ENCODE results near the gene NDUFA5. TPM values are rescaled to one million over a fixed set of nuclear protein-coding genes. Genes with fewer than 3 reads are reported as not detected.
A peak's percentile ranks its signal among the peaks of the same experiment; 100 is the strongest.

Gene NDUFA5
- 90.5 TPM for total RNA-seq
- 100 to 1,000 TPM; 110 to 135 (median 115) TPM for polyA plus RNA-seq (ENCODE audit: insufficient read depth in 1 of 8, insufficient read length in 8 of 8, low replicate concordance in 1 of 8)
- long read RNA-seq, donor 1, transcript NDUFA5-202 (4 exons, 1,360 nt) = minor isoform, 25 of 62 reads
- long read RNA-seq, donor 1, transcript NDUFA5-201 (5 exons, 1,901 nt) = major isoform, 31 of 62 reads
- long read RNA-seq, donor 1, partial matches to known transcripts = 0 of 62 reads
- long read RNA-seq, donor 1, other reads (novel, unspliced or antisense) = 0 of 62 reads
- long read RNA-seq, donor 2, partial matches to known transcripts = 0 of 4 reads
- long read RNA-seq, donor 2, other reads (novel, unspliced or antisense) = 0 of 4 reads
- long read RNA-seq, donor 3, transcript NDUFA5-201 (5 exons, 1,901 nt) = minor isoform, 61 of 144 reads
- long read RNA-seq, donor 3, transcript NDUFA5-202 (4 exons, 1,360 nt) = major isoform, 64 of 144 reads
- long read RNA-seq, donor 3, partial matches to known transcripts = 5 of 144 reads
- long read RNA-seq, donor 3, other reads (novel, unspliced or antisense) = 6 of 144 reads
- long read RNA-seq, donor 4, transcript NDUFA5-202 (4 exons, 1,360 nt) = minor isoform, 15 of 45 reads
- long read RNA-seq, donor 4, transcript NDUFA5-201 (5 exons, 1,901 nt) = major isoform, 27 of 45 reads
- long read RNA-seq, donor 4, partial matches to known transcripts = 0 of 45 reads
- long read RNA-seq, donor 4, other reads (novel, unspliced or antisense) = 0 of 45 reads
- long read RNA-seq, donor 5, transcript NDUFA5-201 (5 exons, 1,901 nt) = major isoform, 138 of 268 reads
- long read RNA-seq, donor 5, transcript NDUFA5-202 (4 exons, 1,360 nt) = minor isoform, 106 of 268 reads
- long read RNA-seq, donor 5, transcript NDUFA5-203 (2 exons, 599 nt) = minor isoform, 5 of 268 reads
- long read RNA-seq, donor 5, partial matches to known transcripts = 14 of 268 reads
- long read RNA-seq, donor 5, other reads (novel, unspliced or antisense) = 0 of 268 reads
- long read RNA-seq, donor 6, transcript NDUFA5-201 (5 exons, 1,901 nt) = major isoform, 135 of 246 reads
- long read RNA-seq, donor 6, transcript NDUFA5-202 (4 exons, 1,360 nt) = minor isoform, 87 of 246 reads
- long read RNA-seq, donor 6, partial matches to known transcripts = 14 of 246 reads
- long read RNA-seq, donor 6, other reads (novel, unspliced or antisense) = 0 of 246 reads
- long read RNA-seq, donor 7, transcript NDUFA5-202 (4 exons, 1,360 nt) = major isoform, 84 of 178 reads
- long read RNA-seq, donor 7, transcript NDUFA5-201 (5 exons, 1,901 nt) = minor isoform, 77 of 178 reads
- long read RNA-seq, donor 7, partial matches to known transcripts = 5 of 178 reads
- long read RNA-seq, donor 7, other reads (novel, unspliced or antisense) = 0 of 178 reads
- long read RNA-seq, donor 8, transcript NDUFA5-201 (5 exons, 1,901 nt) = major isoform, 59 of 91 reads
- long read RNA-seq, donor 8, transcript NDUFA5-202 (4 exons, 1,360 nt) = minor isoform, 28 of 91 reads
- long read RNA-seq, donor 8, partial matches to known transcripts = 0 of 91 reads
- long read RNA-seq, donor 8, other reads (novel, unspliced or antisense) = 0 of 91 reads
- long read RNA-seq, donor 9, transcript NDUFA5-202 (4 exons, 1,360 nt) = minor isoform, 39 of 94 reads
- long read RNA-seq, donor 9, transcript NDUFA5-201 (5 exons, 1,901 nt) = major isoform, 46 of 94 reads
- long read RNA-seq, donor 9, partial matches to known transcripts = 0 of 94 reads
- long read RNA-seq, donor 9, other reads (novel, unspliced or antisense) = 0 of 94 reads
- long read RNA-seq, donor 10, transcript NDUFA5-210 (3 exons, 571 nt) = minor isoform, 7 of 191 reads
- long read RNA-seq, donor 10, transcript NDUFA5-201 (5 exons, 1,901 nt) = major isoform, 105 of 191 reads
- long read RNA-seq, donor 10, transcript NDUFA5-202 (4 exons, 1,360 nt) = minor isoform, 62 of 191 reads
- long read RNA-seq, donor 10, partial matches to known transcripts = 14 of 191 reads
- long read RNA-seq, donor 10, other reads (novel, unspliced or antisense) = 0 of 191 reads
- long read RNA-seq, donor 11, transcript NDUFA5-202 (4 exons, 1,360 nt) = minor isoform, 47 of 122 reads
- long read RNA-seq, donor 11, transcript NDUFA5-201 (5 exons, 1,901 nt) = major isoform, 66 of 122 reads
- long read RNA-seq, donor 11, transcript NDUFA5-212 (4 exons, 1,432 nt) = minor isoform, 6 of 122 reads
- long read RNA-seq, donor 11, partial matches to known transcripts = 0 of 122 reads
- long read RNA-seq, donor 11, other reads (novel, unspliced or antisense) = 0 of 122 reads

GRCh38 chr7:123557398-123558288, at the start of gene NDUFA5:
TSS of gene NDUFA5 (minus strand) at chr7:123557818. CDS start at chr7:123557795, 23 bp downstream.
- WGBS (ENCODE audit: insufficient coverage) = under 1% methylated on average over 30 of the region's 40 CpGs
- no peaks in the 10 kb centered on the region for H3K27me3 ChIP-seq (ENCODE audit: control insufficient read depth, insufficient read depth, low read length)

DNA sequence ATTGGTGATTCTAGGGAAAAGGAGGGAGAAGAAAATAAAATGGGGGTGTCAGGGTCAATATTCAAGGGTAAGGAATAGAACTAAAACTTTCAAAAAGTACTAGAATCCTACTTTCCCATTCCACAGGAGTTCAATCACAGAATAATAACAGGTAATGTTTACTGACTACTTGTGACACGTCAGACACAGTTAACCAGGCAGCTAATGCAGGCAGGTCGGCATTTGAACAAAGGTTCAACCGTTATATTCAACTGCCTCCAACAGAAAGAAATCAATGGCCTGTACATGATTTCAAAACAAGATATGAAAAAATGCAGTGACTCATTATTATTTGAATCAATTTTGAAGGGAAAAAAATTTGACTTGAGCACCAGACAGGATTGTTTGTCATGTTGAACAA, 47.1 kb upstream of the NDUFA5 start:
- no peak overlapping the region for H3K27ac ChIP-seq (ENCODE audit: low read length)
- H3K9me3 ChIP-seq (replicated peaks; ENCODE audit: control insufficient read depth, low read depth, low read length) = no peaks in the 10 kb centered on the region
- no peaks in the 10 kb centered on the region for H3K36me3 ChIP-seq (ENCODE audit: control insufficient read depth, insufficient read depth, low read length)
- H3K27me3 ChIP-seq (ENCODE audit: control insufficient read depth, insufficient read depth, low read length) = no peaks in the 10 kb centered on the region
- H3K4me3 ChIP-seq (ENCODE audit: low read length) = no peak overlapping the region
- peaks cover 2% of the 10 kb centered on the region for H3K4me1 ChIP-seq (ENCODE audit: control insufficient read depth, insufficient read depth, low read length)
- no peak for DNase-seq
- 50% methylated on average over 1 of the region's 3 CpGs for WGBS (ENCODE audit: insufficient coverage)

More at GRCh38 chr7:123557398-123558288, at the start of gene NDUFA5:
- Histone ChIP-seq H3K4me3 (ENCODE audit: low read length) (peak within 1 kb of the TSS; percentile 99), H3K4me1 (ENCODE audit: control insufficient read depth, insufficient read depth, low read length) (peaks cover 4% of the 10 kb centered on the region), H3K9me3 (replicated peaks; ENCODE audit: control insufficient read depth, low read depth, low read length) (no peaks in the 10 kb centered on the region), H3K36me3 (ENCODE audit: control insufficient read depth, insufficient read depth, low read length) (peaks cover 5% of the 10 kb centered on the region), H3K27ac (ENCODE audit: low read length) (peak within 1 kb of the TSS; percentile 97)
- DNase-seq = peak; percentile 100

GRCh38 chr7:123602648-123603047, 45.0 kb upstream of the NDUFA5 start:
- Histone ChIP-seq H3K27ac (ENCODE audit: low read length) (no peak overlapping the region), H3K4me3 (ENCODE audit: low read length) (no peak overlapping the region), H3K4me1 (ENCODE audit: control insufficient read depth, insufficient read depth, low read length) (no peaks in the 10 kb centered on the region), H3K27me3 (ENCODE audit: control insufficient read depth, insufficient read depth, low read length) (no peaks in the 10 kb centered on the region), H3K36me3 (ENCODE audit: control insufficient read depth, insufficient read depth, low read length) (no peaks in the 10 kb centered on the region), H3K9me3 (replicated peaks; ENCODE audit: control insufficient read depth, low read depth, low read length) (no peaks in the 10 kb centered on the region)
- no CpG with 5 or more reads among the region's 3 CpGs for WGBS (ENCODE audit: insufficient coverage)
- no peak for DNase-seq

DNA sequence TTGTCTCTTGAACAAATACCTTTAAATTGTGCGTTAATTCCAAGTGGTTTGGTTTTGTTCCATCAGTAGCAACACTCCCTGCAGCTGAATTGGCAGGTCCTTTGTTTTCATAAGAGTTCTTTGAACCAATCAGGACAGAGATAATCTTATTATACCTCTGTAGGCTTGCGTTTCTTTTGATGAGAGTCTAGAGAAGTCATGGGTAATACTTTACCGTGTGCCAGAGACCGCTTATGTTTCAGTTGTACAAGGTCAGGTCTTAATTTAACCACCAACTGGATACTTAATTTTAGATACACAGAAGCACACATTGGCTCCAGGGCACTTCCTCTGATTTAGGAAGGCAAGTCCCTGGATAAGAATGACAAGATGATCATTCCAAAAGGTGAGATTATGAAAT, 43.9 kb upstream of the NDUFA5 start, which contains the start of gene ASB15:
Gene ASB15 (plus strand): TSS at position 292 of the 400 bp plus-strand sequence. CDS start 12,682 bp downstream, outside the sequence.
- Histone ChIP-seq H3K27me3 (ENCODE audit: control insufficient read depth, insufficient read depth, low read length) (no peaks in the 10 kb centered on the region), H3K4me3 (ENCODE audit: low read length) (peak within 1 kb of the TSS; percentile 31), H3K36me3 (ENCODE audit: control insufficient read depth, insufficient read depth, low read length) (no peaks in the 10 kb centered on the region), H3K27ac (ENCODE audit: low read length) (peak within 1 kb of the TSS; percentile 73), H3K9me3 (replicated peaks; ENCODE audit: control insufficient read depth, low read depth, low read length) (no peaks in the 10 kb centered on the region), H3K4me1 (ENCODE audit: control insufficient read depth, insufficient read depth, low read length) (no peaks in the 10 kb centered on the region)
- DNase-seq = peak; percentile 71
- no CpG with 5 or more reads among the region's 4 CpGs for WGBS (ENCODE audit: insufficient coverage)

GRCh38 chr7:123600876-123601275, 43.3 kb upstream of the NDUFA5 start:
- Histone ChIP-seq H3K36me3 (ENCODE audit: control insufficient read depth, insufficient read depth, low read length) (no peaks in the 10 kb centered on the region), H3K27me3 (ENCODE audit: control insufficient read depth, insufficient read depth, low read length) (no peaks in the 10 kb centered on the region), H3K4me1 (ENCODE audit: control insufficient read depth, insufficient read depth, low read length) (no peaks in the 10 kb centered on the region), H3K9me3 (replicated peaks; ENCODE audit: control insufficient read depth, low read depth, low read length) (no peaks in the 10 kb centered on the region), H3K4me3 (ENCODE audit: low read length) (peak overlapping the region; percentile 31), H3K27ac (ENCODE audit: low read length) (peak overlapping the region; percentile 69)
- no peak for DNase-seq
- WGBS (ENCODE audit: insufficient coverage) = 33% methylated on average over 2 of the region's 3 CpGs

DNA sequence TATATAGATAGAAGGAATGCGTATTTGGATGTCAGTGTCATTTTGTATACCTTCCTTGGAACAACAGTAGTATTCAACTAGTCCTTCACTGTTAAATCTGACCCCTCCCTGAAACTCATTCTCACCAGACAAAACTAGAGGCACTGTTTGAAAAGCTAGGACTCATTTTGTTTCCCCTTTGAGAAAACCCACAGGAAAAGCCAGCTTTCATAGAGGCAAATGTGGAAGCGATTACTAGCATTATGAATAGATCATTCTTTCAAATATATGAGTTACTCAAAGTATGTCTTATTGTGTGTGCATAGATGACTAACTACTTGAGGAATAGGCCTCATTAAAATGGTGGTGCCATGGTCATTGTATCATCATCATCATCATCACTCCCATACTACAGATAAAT, 42.1 kb upstream of the NDUFA5 start:
- Histone ChIP-seq H3K9me3 (replicated peaks; ENCODE audit: control insufficient read depth, low read depth, low read length) (no peaks in the 10 kb centered on the region), H3K4me1 (ENCODE audit: control insufficient read depth, insufficient read depth, low read length) (no peaks in the 10 kb centered on the region), H3K27me3 (ENCODE audit: control insufficient read depth, insufficient read depth, low read length) (no peaks in the 10 kb centered on the region), H3K36me3 (ENCODE audit: control insufficient read depth, insufficient read depth, low read length) (no peaks in the 10 kb centered on the region), H3K4me3 (ENCODE audit: low read length) (no peak overlapping the region), H3K27ac (ENCODE audit: low read length) (peak overlapping the region; percentile 69)
- no peak for DNase-seq
- WGBS (ENCODE audit: insufficient coverage) = no CpG with 5 or more reads among the region's 2 CpGs

DNA sequence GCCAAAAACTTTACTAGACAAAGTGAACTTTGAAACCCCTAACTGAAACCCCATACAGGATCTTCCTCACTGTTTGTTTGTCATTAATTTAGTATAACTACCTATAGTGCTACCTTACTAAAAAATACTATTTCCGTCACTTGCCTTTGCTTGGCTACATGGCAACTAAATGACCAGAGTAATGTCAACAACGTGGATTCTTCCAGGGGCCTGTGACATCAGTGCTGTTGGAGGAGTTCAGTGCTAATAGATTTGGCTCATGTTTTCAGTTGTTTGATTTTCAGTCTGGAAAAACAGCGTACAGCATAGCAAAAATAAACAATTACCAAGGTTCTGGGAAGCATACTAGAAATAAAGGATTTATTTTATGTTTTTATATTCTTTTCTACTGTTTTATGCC, 41.0 kb upstream of the NDUFA5 start:
- DNase-seq = no peak
- H3K4me1 ChIP-seq (ENCODE audit: control insufficient read depth, insufficient read depth, low read length) = no peaks in the 10 kb centered on the region
- WGBS (ENCODE audit: insufficient coverage) = 0% methylated on average over 1 of the region's 3 CpGs
- H3K36me3 ChIP-seq (ENCODE audit: control insufficient read depth, insufficient read depth, low read length) = no peaks in the 10 kb centered on the region
- H3K27me3 ChIP-seq (ENCODE audit: control insufficient read depth, insufficient read depth, low read length) = no peaks in the 10 kb centered on the region
- H3K27ac ChIP-seq (ENCODE audit: low read length) = no peak overlapping the region
- H3K9me3 ChIP-seq (replicated peaks; ENCODE audit: control insufficient read depth, low read depth, low read length) = no peaks in the 10 kb centered on the region
- H3K4me3 ChIP-seq (ENCODE audit: low read length) = no peak overlapping the region

DNA sequence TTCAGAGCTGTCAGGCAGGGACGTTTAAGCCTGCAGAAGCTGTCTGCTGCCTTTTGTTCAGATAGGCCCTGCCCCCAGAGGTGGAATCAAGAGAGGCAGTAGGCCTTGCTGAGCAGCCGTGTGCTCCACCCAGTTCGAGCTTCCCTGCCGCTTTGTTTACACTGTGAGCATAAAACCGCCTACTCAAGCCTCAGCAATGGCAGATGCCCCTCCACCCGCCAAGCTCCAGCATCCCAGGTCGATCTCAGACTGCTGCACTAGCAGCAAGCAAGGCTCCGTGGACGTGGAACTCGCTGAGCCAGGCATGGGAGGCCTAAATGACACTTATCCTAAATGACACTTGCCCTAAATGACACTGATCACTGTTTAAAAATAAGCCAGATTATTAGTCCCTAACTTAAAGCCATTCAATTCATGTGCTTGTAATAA, 37.2 kb upstream of the NDUFA5 start:
- no peak overlapping the region for H3K4me3 ChIP-seq (ENCODE audit: low read length)
- H3K27ac ChIP-seq (ENCODE audit: low read length) = no peak overlapping the region
- H3K36me3 ChIP-seq (ENCODE audit: control insufficient read depth, insufficient read depth, low read length) = no peaks in the 10 kb centered on the region
- no peaks in the 10 kb centered on the region for H3K27me3 ChIP-seq (ENCODE audit: control insufficient read depth, insufficient read depth, low read length)
- WGBS (ENCODE audit: insufficient coverage) = 42% methylated on average over 10 of the region's 10 CpGs
- no peak for DNase-seq
- no peaks in the 10 kb centered on the region for H3K4me1 ChIP-seq (ENCODE audit: control insufficient read depth, insufficient read depth, low read length)
- no peaks in the 10 kb centered on the region for H3K9me3 ChIP-seq (replicated peaks; ENCODE audit: control insufficient read depth, low read depth, low read length)

All from muscle of leg (tissue), 16 donors.